ENCODE measurements around the gene ERC1.

GRCh38 chr12:1421091-1421846, 430.2 kb downstream of the ERC1 start:
- no peak for TF ChIP-seq CTCF (IDR thresholded peaks at IDR 0.05)
- TF ChIP-seq POLR2A (IDR thresholded peaks at IDR 0.05), result no peak
